Fibroblast of pulmonary artery (primary cell): ENCODE data around the gene DDAH1.

Experiments used
- DNase-seq: peaks from one replicate; pipeline ENCODE4 v3.0.0-alpha.2; 2010; ENCODE audit warnings: low read depth
- H3K4me3 ChIP-seq: replicated peaks from 2 replicates; pipeline ENCODE4 v1.5.1; 2011; ENCODE audit warnings: low read depth, mild to moderate bottlenecking, control low read depth, low read length, moderate library complexity
- CTCF ChIP-seq: IDR thresholded peaks from 2 replicates; pipeline ENCODE4 v1.5.1; 2011; ENCODE audit warnings: mild to moderate bottlenecking, control low read depth, low read length, inconsistent platforms; ENCODE audit errors: missing control alignments

The DDAH1 gene

GRCh38 chr1:85411567-85412305 is 53.2 kb downstream of the DDAH1 start:
- DNase-seq, result no peak
- TF ChIP-seq CTCF, result no peak

GRCh38 chr1:85409516-85409915 is 55.4 kb downstream of the DDAH1 start:
- DNase-seq, result no peak
- no peak for TF ChIP-seq CTCF
- no peak overlapping the region for H3K4me3 ChIP-seq

More at GRCh38 chr1:85411567-85412305, 53.2 kb downstream of the DDAH1 start:
- no peak overlapping the region for H3K4me3 ChIP-seq

- H3K4me3 ChIP-seq, result no peak overlapping the region
- DNase-seq, result no peak
- no peak for TF ChIP-seq CTCF
These were observed 57.1 kb downstream of the DDAH1 start for GRCh38 chr1:85407746-85408377.

GRCh38 chr1:85406887-85407533 is 57.9 kb downstream of the DDAH1 start:
- peak; percentile 95 for DNase-seq
- TF ChIP-seq CTCF, result no peak
- H3K4me3 ChIP-seq, result peak overlapping the region; percentile 28

- no peak for TF ChIP-seq CTCF
- no peak for DNase-seq
- no peak overlapping the region for H3K4me3 ChIP-seq
These were observed 58.9 kb downstream of the DDAH1 start for GRCh38 chr1:85406081-85406480.

- H3K4me3 ChIP-seq, result no peak overlapping the region
- DNase-seq, result no peak
- TF ChIP-seq CTCF, result no peak
These were observed 60.6 kb downstream of the DDAH1 start for GRCh38 chr1:85404408-85404807.
